Kidney epithelial cell (primary cell): ENCODE results near the gene MYO7B. TPM values are rescaled to one million over a fixed set of nuclear protein-coding genes. Genes with fewer than 3 reads are reported as not detected.

Source experiments
- DNase-seq: peaks from one replicate; pipeline ENCODE4 v3.0.0-alpha.2; 2010; ENCODE audit warnings: low read depth
- H3K27me3 ChIP-seq: 2 replicates; pipeline ENCODE4 v1.6.0; 2011; ENCODE audit warnings: low read length; ENCODE audit not compliant: control insufficient read depth, insufficient read depth
- H3K36me3 ChIP-seq: 2 replicates; pipeline ENCODE4 v1.5.1; 2011; ENCODE audit warnings: low read length; ENCODE audit not compliant: control insufficient read depth, insufficient read depth
- H3K4me3 ChIP-seq: 2 replicates; pipeline ENCODE4 v1.5.1; 2011; ENCODE audit warnings: low read depth, mild to moderate bottlenecking, control low read depth, low read length
- CTCF ChIP-seq: IDR thresholded peaks from 2 replicates; pipeline ENCODE4 v1.5.1; 2011; ENCODE audit warnings: mild to moderate bottlenecking, moderate library complexity, low read length, control low read depth, inconsistent platforms; ENCODE audit not compliant: insufficient read depth, poor library complexity, severe bottlenecking
- total RNA-seq: library from RNA; depleted of rRNA; stranded (reverse); fragments of >200 nt; gene quantifications from 2 replicates; pipeline ENCODE4 v1.2.3, GENCODE V29; 2015

MYO7B gene
- total RNA-seq, 1 donor from 2014 or later, result 0.50 TPM

- Histone ChIP-seq H3K27me3 (peaks cover 28% of the 10 kb centered on the region), H3K4me3 (no peak overlapping the region), H3K36me3 (no peaks in the 10 kb centered on the region)
- DNase-seq, result no peak
- TF ChIP-seq CTCF, result no peak
Observed at GRCh38 chr2:127664895-127665225, 129.4 kb downstream of the MYO7B start.

DNA sequence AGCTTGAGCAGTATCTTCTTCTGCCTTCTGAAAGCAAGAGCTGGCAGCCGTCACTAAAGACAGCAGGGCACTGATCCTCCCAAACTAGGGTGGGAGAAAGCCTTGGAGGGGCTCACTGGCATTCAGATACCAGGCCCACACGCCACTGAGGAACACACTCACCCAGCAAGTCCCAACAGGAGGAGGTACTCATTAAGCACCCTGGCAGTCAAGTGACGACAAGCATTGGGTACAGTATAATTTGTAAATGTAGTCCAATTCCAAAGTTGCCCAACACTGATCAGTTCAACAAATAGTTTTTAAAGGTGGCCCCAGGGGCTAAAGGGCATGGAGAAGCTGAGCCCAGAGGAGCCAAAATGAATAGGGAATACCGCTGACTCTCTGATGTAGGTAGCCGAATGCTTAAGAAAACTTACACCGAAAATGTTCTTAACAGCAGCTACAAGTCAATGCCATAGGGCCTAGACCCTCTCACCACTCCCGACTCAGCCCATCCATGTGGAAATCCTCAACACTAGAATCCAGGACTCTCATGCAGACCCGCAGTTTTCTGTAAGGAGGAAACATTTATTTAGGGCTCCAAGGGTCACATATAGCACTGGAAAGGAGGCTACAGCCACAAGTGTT is 129.9 kb downstream of the MYO7B start:
- DNase-seq, result no peak
- TF ChIP-seq CTCF, result no peak
- H3K36me3 ChIP-seq, result no peaks in the 10 kb centered on the region
- no peak overlapping the region for H3K4me3 ChIP-seq
- peaks cover 28% of the 10 kb centered on the region for H3K27me3 ChIP-seq

DNA sequence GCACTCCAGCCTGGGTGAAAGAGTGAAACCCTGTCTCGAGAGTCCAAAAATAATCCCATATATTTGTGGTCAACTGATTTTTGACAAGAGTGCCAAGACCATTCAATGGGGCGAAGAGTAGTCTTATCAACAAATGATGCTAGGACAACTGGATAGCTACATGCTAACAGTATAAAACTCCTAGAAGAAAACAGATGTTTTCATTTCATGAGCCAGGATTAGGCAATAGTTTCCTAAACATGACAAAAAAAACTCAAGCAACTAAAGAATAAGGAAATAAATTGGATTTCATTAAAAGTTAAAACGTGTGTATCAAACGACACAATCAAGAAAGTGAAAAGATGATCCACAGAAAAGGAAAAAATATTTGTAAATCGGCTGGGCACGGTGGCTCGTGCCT is 133.6 kb downstream of the MYO7B start:
- peaks cover 18% of the 10 kb centered on the region for H3K27me3 ChIP-seq
- no peaks in the 10 kb centered on the region for H3K36me3 ChIP-seq
- no peak for DNase-seq
- TF ChIP-seq CTCF, result no peak
- H3K4me3 ChIP-seq, result no peak overlapping the region

DNA sequence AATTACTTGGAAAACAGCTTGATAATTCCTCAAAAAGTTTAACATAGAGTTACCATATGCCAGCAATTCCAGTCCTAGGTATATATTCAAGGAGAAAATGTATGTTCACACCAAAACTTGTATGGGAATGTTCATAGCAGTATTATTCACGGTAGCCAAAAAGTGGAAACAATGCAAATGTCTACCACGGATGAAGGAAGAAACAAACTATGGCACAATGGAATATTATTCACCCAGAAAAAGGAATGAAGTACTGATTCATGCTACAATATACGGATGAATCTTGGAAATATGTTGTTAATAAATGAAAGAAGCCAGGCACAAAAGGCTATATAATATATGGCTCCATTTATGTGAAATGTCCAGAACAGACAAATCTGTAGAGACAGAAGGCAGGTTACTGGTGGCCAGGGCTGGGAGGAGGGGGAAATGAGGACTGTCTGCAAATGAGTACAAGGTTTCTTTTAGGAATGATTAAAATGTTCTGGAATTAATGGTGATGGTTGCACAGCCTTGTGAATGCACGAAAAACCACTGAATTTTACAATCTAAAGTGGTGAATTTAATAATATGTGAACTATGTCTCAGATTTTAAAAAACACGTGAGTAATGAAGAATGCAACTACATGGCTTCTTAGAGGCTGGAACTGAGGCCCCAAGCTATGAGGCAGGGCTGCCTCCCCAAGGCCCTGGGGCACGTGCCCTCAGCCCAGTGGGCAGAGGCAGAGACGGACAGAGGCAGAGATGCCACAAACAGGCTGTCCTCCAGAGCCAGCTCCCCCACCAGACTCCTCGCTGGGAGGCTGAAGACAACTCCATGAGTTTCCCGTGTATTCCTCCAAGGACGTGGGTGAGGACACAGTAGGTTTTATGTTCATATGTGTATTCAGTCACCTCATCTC is 134.8 kb downstream of the MYO7B start:
- Histone ChIP-seq H3K27me3 (peaks cover 14% of the 10 kb centered on the region), H3K36me3 (no peaks in the 10 kb centered on the region), H3K4me3 (no peak overlapping the region)
- no peak for DNase-seq
- no peak for TF ChIP-seq CTCF

- Histone ChIP-seq H3K36me3 (no peaks in the 10 kb centered on the region), H3K27me3 (peaks cover 17% of the 10 kb centered on the region)
- no peak for TF ChIP-seq CTCF
Observed at GRCh38 chr2:127670957-127671290, 135.4 kb downstream of the MYO7B start.

More at GRCh38 chr2:127670957-127671290, 135.4 kb downstream of the MYO7B start:
- no peak for DNase-seq
- H3K4me3 ChIP-seq, result no peak overlapping the region
